Activated B cell treated with CpG ODN at 0.5 μM for 24 hours (primary cell): Measurements from ENCODE around the gene NAV3. TPM values are rescaled to one million over a fixed set of nuclear protein-coding genes. Genes with fewer than 3 reads are reported as not detected.

Experiments used
- ATAC-seq: fragments of 200-7000 bp; cut with Tn5 transposase; one replicate; pipeline ENCODE4 v1.10.0; 2021; ENCODE audit warnings: low read depth, mild to moderate bottlenecking, moderate library complexity
- CTCF ChIA-PET: fragments of 350-600 bp; sonication (Branson Sonifier 250); formaldehyde crosslinking; loops from one replicate; lab custom pipeline; 2021; ENCODE audit warnings: antibody characterized with exemption; lab: Charles Lee
- POLR2A ChIA-PET: fragments of 350-600 bp; sonication (Branson Sonifier 250); formaldehyde crosslinking; loops from one replicate; lab custom pipeline; 2021; ENCODE audit warnings: antibody characterized with exemption; lab: Charles Lee
- DNase-seq: peaks from one replicate; pipeline ENCODE4 v3.0.0; 2022
- H3K27ac Mint-ChIP-seq: one replicate; pipeline ENCODE4 v1.8.0; 2020; ENCODE audit warnings: mixed read lengths
- H3K27me3 Mint-ChIP-seq: one replicate; pipeline ENCODE4 v1.8.0; 2021; ENCODE audit warnings: mixed read lengths
- H3K36me3 Mint-ChIP-seq: one replicate; pipeline ENCODE4 v1.8.0; 2021; ENCODE audit warnings: low read depth, mixed read lengths
- H3K4me1 Mint-ChIP-seq: one replicate; pipeline ENCODE4 v1.8.0; 2021; ENCODE audit warnings: mixed read lengths
- H3K4me3 Mint-ChIP-seq: one replicate; pipeline ENCODE4 v1.8.0; 2020; ENCODE audit warnings: mild to moderate bottlenecking, mixed read lengths
- H3K9me3 Mint-ChIP-seq: one replicate; pipeline ENCODE4 v1.8.0; 2020; ENCODE audit warnings: mixed read lengths
- CTCF ChIP-seq: fragments of 200-600 bp; IDR thresholded peaks from one replicate; pipeline ENCODE4 v1.8.0; 2022; ENCODE audit warnings: antibody characterized with exemption, mild to moderate bottlenecking
- intact Hi-C: fragments of 100-400 bp; cut with micrococcal nuclease; formaldehyde crosslinking; loops from one replicate; pipeline ENCODE4 v1.15.1; 2024
- total RNA-seq: library from RNA; stranded (reverse); gene quantifications from 2 replicates; pipeline ENCODE4 v1.2.3, GENCODE V29; 2022

The NAV3 gene
- total RNA-seq, 1 donor from 2014 or later = not detected

DNA sequence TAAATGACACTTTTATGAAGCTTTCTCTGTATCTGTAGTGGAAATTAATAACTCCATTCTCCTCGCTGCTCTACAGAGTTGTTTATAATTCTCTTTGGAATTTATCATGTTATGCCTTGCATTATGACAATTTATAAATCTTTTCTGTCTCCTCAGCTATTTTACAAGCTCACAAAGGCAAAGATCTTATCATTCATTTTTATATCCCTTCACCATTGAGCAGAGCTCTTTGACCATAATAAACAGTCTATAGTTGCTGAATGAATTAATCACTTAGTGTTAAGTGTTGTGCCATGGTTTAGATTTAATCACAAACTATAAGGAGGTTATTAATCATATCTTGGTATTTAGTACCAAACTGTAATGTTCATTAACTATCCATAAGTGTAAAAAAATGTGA, 126.4 kb downstream of the NAV3 start:
- H3K4me1 Mint-ChIP-seq = no peaks in the 10 kb centered on the region
- H3K27me3 Mint-ChIP-seq = no peaks in the 10 kb centered on the region
- TF ChIP-seq CTCF = no peak
- DNase-seq = no peak
- intact Hi-C loops = no loop called here
- H3K36me3 Mint-ChIP-seq = no peaks in the 10 kb centered on the region
- CTCF ChIA-PET = interaction anchor here (0.6 kb wide), 1 partner anchor 18 kb away, joined by 3 read pairs; no protein-coding TSS in a partner anchor
- POLR2A ChIA-PET = no interaction called here
- no peaks in the 10 kb centered on the region for H3K9me3 Mint-ChIP-seq
- no peak overlapping the region for H3K27ac Mint-ChIP-seq
- H3K4me3 Mint-ChIP-seq = no peak overlapping the region
- no peak for ATAC-seq

DNA sequence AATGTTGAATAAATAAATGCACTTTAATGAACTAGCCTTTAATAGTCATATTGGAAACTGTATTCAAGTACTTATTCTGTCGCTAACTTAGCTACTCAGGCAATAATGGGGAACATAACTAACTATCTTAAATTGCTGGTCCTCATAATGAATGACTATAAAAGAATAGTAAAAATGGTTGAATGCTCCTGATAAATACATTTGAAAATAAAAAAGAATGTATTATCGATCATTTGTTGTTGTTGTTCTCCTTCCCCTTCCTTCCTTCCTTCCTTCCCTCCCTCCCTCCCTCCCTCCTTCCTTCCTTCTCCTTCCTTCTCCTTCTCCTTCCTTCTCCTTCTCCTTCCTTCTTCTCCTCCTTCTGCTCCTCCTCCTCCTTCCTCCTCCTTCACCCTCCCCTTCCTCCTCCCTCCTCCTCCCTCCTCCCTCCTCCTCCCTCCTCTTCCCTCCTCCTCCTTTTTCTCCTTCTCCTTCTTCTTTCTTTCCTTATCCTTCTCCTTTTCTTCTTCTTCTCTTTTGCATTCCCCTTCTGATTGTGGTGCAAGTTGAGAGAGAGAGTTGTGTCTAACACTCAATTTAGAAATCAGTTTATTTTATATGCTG, 133.0 kb downstream of the NAV3 start:
- no peaks in the 10 kb centered on the region for H3K9me3 Mint-ChIP-seq
- H3K36me3 Mint-ChIP-seq = no peaks in the 10 kb centered on the region
- no peak overlapping the region for H3K27ac Mint-ChIP-seq
- ATAC-seq (no peak), DNase-seq (no peak)
- no peak for TF ChIP-seq CTCF
- ChIA-PET POLR2A (no interaction called here), CTCF (no interaction called here)
- H3K27me3 Mint-ChIP-seq = no peaks in the 10 kb centered on the region
- no peak overlapping the region for H3K4me3 Mint-ChIP-seq
- H3K4me1 Mint-ChIP-seq = no peaks in the 10 kb centered on the region
- intact Hi-C loops = no loop called here

- TF ChIP-seq CTCF = no peak
- ATAC-seq (no peak), DNase-seq (no peak)
- Mint-ChIP-seq H3K4me1 (no peaks in the 10 kb centered on the region), H3K36me3 (no peaks in the 10 kb centered on the region), H3K27me3 (no peaks in the 10 kb centered on the region), H3K9me3 (no peaks in the 10 kb centered on the region), H3K27ac (no peak overlapping the region), H3K4me3 (no peak overlapping the region)
- intact Hi-C loops = no loop called here
- ChIA-PET CTCF (no interaction called here), POLR2A (no interaction called here)
These were observed 135.1 kb downstream of the NAV3 start for GRCh38 chr12:77965790-77966189.

GRCh38 chr12:77968021-77968420, 137.3 kb downstream of the NAV3 start:
- no peaks in the 10 kb centered on the region for H3K36me3 Mint-ChIP-seq
- POLR2A ChIA-PET = no interaction called here
- no peaks in the 10 kb centered on the region for H3K4me1 Mint-ChIP-seq
- ATAC-seq = no peak
- H3K27me3 Mint-ChIP-seq = no peaks in the 10 kb centered on the region
- intact Hi-C loops = no loop called here
- no peak for TF ChIP-seq CTCF
- H3K27ac Mint-ChIP-seq = no peak overlapping the region
- CTCF ChIA-PET = no interaction called here
- no peak overlapping the region for H3K4me3 Mint-ChIP-seq
- H3K9me3 Mint-ChIP-seq = no peaks in the 10 kb centered on the region
- no peak for DNase-seq

GRCh38 chr12:77968571-77968970, 137.9 kb downstream of the NAV3 start:
- ChIA-PET POLR2A (no interaction called here), CTCF (no interaction called here)
- intact Hi-C loops = no loop called here
- no peak for DNase-seq
- no peak overlapping the region for H3K4me3 Mint-ChIP-seq
- H3K27me3 Mint-ChIP-seq = no peaks in the 10 kb centered on the region
- H3K27ac Mint-ChIP-seq = no peak overlapping the region
- H3K36me3 Mint-ChIP-seq = no peaks in the 10 kb centered on the region
- no peak for ATAC-seq
- no peak for TF ChIP-seq CTCF
- H3K9me3 Mint-ChIP-seq = no peaks in the 10 kb centered on the region
- H3K4me1 Mint-ChIP-seq = no peaks in the 10 kb centered on the region
